Liver (tissue), 9 donors: ENCODE data around the gene SH2D3C. TPM values are rescaled to one million over a fixed set of nuclear protein-coding genes. Genes with fewer than 3 reads are reported as not detected.

Source experiments
- DNase-seq: peaks from one replicate; pipeline ENCODE4 v3.0.0-alpha.2; 2017; ENCODE audit warnings: low spot score
- H3K27ac ChIP-seq, 2 donors: one replicate each; pipeline ENCODE4 v1.7.0; 2013; ENCODE audit warnings: inconsistent platforms in 2 of 2, low read length in 2 of 2, control low read depth in 1 of 2, low read depth in 1 of 2, mild to moderate bottlenecking in 1 of 2
- H3K27me3 ChIP-seq, 4 donors: one replicate each; pipeline versions ENCODE4 v1.6.1 to v1.7.0; 2013; ENCODE audit warnings: low read length in 3 of 4, inconsistent platforms in 1 of 4, mild to moderate bottlenecking in 1 of 4, moderate library complexity in 1 of 4; ENCODE audit not compliant: control insufficient read depth in 4 of 4, insufficient read depth in 4 of 4
- H3K36me3 ChIP-seq, 4 donors: one replicate each; pipeline versions ENCODE4 v1.6.1 to v1.7.0; 2013; ENCODE audit warnings: low read length in 3 of 4, mild to moderate bottlenecking in 3 of 4, low read depth in 1 of 4, moderate library complexity in 1 of 4; ENCODE audit not compliant: control insufficient read depth in 4 of 4, insufficient read depth in 3 of 4
- H3K4me1 ChIP-seq, 4 donors: one replicate each; pipeline versions ENCODE4 v1.6.1 to v1.7.0; 2013; ENCODE audit warnings: low read length in 3 of 4, mild to moderate bottlenecking in 3 of 4, moderate library complexity in 1 of 4; ENCODE audit not compliant: control insufficient read depth in 4 of 4, insufficient read depth in 4 of 4
- H3K4me3 ChIP-seq, 3 donors: one replicate each; pipeline versions ENCODE4 v1.6.1 to v1.7.0; 2013; ENCODE audit warnings: low read length in 3 of 3, control low read depth in 1 of 3, low read depth in 1 of 3, mild to moderate bottlenecking in 1 of 3
- H3K9ac ChIP-seq, 2 donors: one replicate each; pipeline ENCODE4 v1.7.0; 2013; ENCODE audit warnings: low read length in 2 of 2, mild to moderate bottlenecking in 2 of 2, moderate library complexity in 2 of 2, control low read depth in 1 of 2, low read depth in 1 of 2
- H3K9me3 ChIP-seq, 4 donors: one replicate each; pipeline versions ENCODE4 v1.6.1 to v1.7.0; 2013; ENCODE audit warnings: low read length in 3 of 4; ENCODE audit not compliant: control insufficient read depth in 4 of 4
- FOXA1 ChIP-seq: IDR thresholded peaks from 2 replicates; pipeline ENCODE4 v1.6.1; 2016; ENCODE audit warnings: antibody characterized with exemption
- FOXA2 ChIP-seq: IDR thresholded peaks from 2 replicates; pipeline ENCODE4 v1.6.1; 2016; ENCODE audit warnings: antibody characterized with exemption
- GABPA ChIP-seq, 2 donors: IDR thresholded peaks in 1 of 2; conservative IDR thresholded peaks in 1 of 2; 2 replicates each; pipeline ENCODE4 v1.6.1; 2016; ENCODE audit warnings: antibody characterized with exemption in 2 of 2, mild to moderate bottlenecking in 1 of 2, moderate library complexity in 1 of 2
- HNF4A ChIP-seq, 2 donors: conservative IDR thresholded peaks; 2 replicates each; pipeline ENCODE4 v1.6.1; 2016; ENCODE audit warnings: antibody characterized with exemption in 2 of 2, mild to moderate bottlenecking in 2 of 2
- HNF4G ChIP-seq: IDR thresholded peaks from 2 replicates; pipeline ENCODE4 v1.6.1; 2016; ENCODE audit warnings: antibody characterized with exemption
- JUND ChIP-seq, 2 donors: IDR thresholded peaks; 2 replicates each; pipeline ENCODE4 v1.6.1; 2016; ENCODE audit warnings: antibody characterized with exemption in 2 of 2
- NR2F2 ChIP-seq: IDR thresholded peaks from 2 replicates; pipeline ENCODE4 v1.6.1; 2016; ENCODE audit warnings: antibody characterized with exemption
- RAD21 ChIP-seq, 2 donors: IDR thresholded peaks; 2 replicates each; pipeline ENCODE4 v1.6.1; 2016; ENCODE audit warnings: antibody characterized with exemption in 2 of 2, mild to moderate bottlenecking in 2 of 2
- REST ChIP-seq: IDR thresholded peaks from 2 replicates; pipeline ENCODE4 v1.6.1; 2016; ENCODE audit warnings: antibody characterized with exemption, mild to moderate bottlenecking
- RXRA ChIP-seq, 2 donors: IDR thresholded peaks; 2 replicates each; pipeline ENCODE4 v1.6.1; 2017 to 2018; ENCODE audit warnings: antibody characterized with exemption in 2 of 2, mild to moderate bottlenecking in 1 of 2
- SP1 ChIP-seq: IDR thresholded peaks from 2 replicates; pipeline ENCODE4 v1.6.1; 2018; ENCODE audit warnings: antibody characterized with exemption, mild to moderate bottlenecking
- TAF1 ChIP-seq: conservative IDR thresholded peaks from 2 replicates; pipeline ENCODE4 v1.6.1; 2016; ENCODE audit warnings: antibody characterized with exemption, mild to moderate bottlenecking
- YY1 ChIP-seq: IDR thresholded peaks from 2 replicates; pipeline ENCODE4 v1.6.1; 2016; ENCODE audit warnings: antibody characterized with exemption, mild to moderate bottlenecking
- WGBS: extraction: QIAGEN DNeasy Blood & Tissue Kit; methylation state at CpG from one replicate; pipeline ENCODE4 v1.1.7; 2013; 5-methylcytosine and 5-hydroxymethylcytosine counted together
- polyA plus RNA-seq, 2 donors: library from polyadenylated mRNA; stranded (reverse) in 1 of 2; unstranded in 1 of 2; fragments of 200-250 nt in 1 of 2; fragments of >200 nt in 1 of 2; fragmentation: Nextera tagmentation in 1 of 2; extraction: Ambion mirVana in 1 of 2; gene quantifications; one replicate each; pipeline versions ENCODE4 v1.2.1 to v1.2.3, GENCODE V29; 2013 to 2015
- total RNA-seq, 2 donors: library from RNA; depleted of rRNA; stranded (reverse); fragments of >200 nt; gene quantifications; one replicate each; pipeline ENCODE4 v1.2.3, GENCODE V29; 2014
- TF ChIP-seq, protein P1 (sequence below): IDR thresholded peaks from 2 replicates; pipeline ENCODE4 v1.6.1; 2016; ENCODE audit warnings: antibody characterized with exemption
- TF ChIP-seq, protein P2 (sequence below): IDR thresholded peaks from 2 replicates; pipeline ENCODE4 v1.6.1; 2016; ENCODE audit warnings: antibody characterized with exemption
- TF ChIP-seq, protein P3 (sequence below): fragments of 150-350 bp; IDR thresholded peaks from 2 replicates; pipeline ENCODE4 v1.5.1; 2017; ENCODE audit warnings: improper control_type of control experiment, low read depth, low read length; ENCODE audit not compliant: missing input control
- donor health status: healthy.
- donor health status: healthy.
- donor health status: healthy.
- donor health status: healthy.
- donor health status: healthy.

SH2D3C gene
- total and polyA plus RNA-seq, 4 donors: 2.2 to 5.1 (median 3.9) TPM

GRCh38 chr9:127754099-127755060, 24.1 kb downstream of the SH2D3C start:
- Histone ChIP-seq H3K36me3 (peaks cover 0 to 1% (median 0%) of the 10 kb centered on the region in 4 donors), H3K9ac (no peak overlapping the region), H3K4me1 (peaks cover 0 to 8% (median 0%) of the 10 kb centered on the region in 4 donors), H3K4me3 (no peak overlapping the region), H3K27ac (no peak overlapping the region), H3K9me3 (no peaks in the 10 kb centered on the region), H3K27me3 (no peaks in the 10 kb centered on the region)
- no peak for DNase-seq
- TF ChIP-seq YY1 (no peak), JUND (IDR thresholded peaks at IDR 0.05) (no peak), NR2F2 (no peak), HNF4G (no peak), GABPA (IDR thresholded peaks at IDR 0.05 in 1 of 2, conservative IDR thresholded peaks at IDR 0.05 in 1 of 2) (no peak), FOXA2 (no peak)
- 29% methylated on average over 86 of the region's 86 CpGs for WGBS

- H3K27ac ChIP-seq: no peak overlapping the region
- no peak overlapping the region for H3K4me3 ChIP-seq
- DNase-seq: no peak
- H3K9me3 ChIP-seq: no peaks in the 10 kb centered on the region
- TF ChIP-seq REST (no peak), HNF4G (no peak), FOXA2 (no peak), RXRA (IDR thresholded peaks at IDR 0.05) (no peak), RAD21 (IDR thresholded peaks at IDR 0.05) (no peak), FOXA1 (no peak), TAF1 (no peak), GABPA (IDR thresholded peaks at IDR 0.05 in 1 of 2, conservative IDR thresholded peaks at IDR 0.05 in 1 of 2) (no peak), JUND (IDR thresholded peaks at IDR 0.05) (no peak), YY1 (no peak), SP1 (no peak), HNF4A (conservative IDR thresholded peaks at IDR 0.05) (no peak)
- TF ChIP-seq, protein P1, sequence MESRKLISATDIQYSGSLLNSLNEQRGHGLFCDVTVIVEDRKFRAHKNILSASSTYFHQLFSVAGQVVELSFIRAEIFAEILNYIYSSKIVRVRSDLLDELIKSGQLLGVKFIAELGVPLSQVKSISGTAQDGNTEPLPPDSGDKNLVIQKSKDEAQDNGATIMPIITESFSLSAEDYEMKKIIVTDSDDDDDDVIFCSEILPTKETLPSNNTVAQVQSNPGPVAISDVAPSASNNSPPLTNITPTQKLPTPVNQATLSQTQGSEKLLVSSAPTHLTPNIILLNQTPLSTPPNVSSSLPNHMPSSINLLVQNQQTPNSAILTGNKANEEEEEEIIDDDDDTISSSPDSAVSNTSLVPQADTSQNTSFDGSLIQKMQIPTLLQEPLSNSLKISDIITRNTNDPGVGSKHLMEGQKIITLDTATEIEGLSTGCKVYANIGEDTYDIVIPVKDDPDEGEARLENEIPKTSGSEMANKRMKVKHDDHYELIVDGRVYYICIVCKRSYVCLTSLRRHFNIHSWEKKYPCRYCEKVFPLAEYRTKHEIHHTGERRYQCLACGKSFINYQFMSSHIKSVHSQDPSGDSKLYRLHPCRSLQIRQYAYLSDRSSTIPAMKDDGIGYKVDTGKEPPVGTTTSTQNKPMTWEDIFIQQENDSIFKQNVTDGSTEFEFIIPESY: no peak
- TF ChIP-seq, protein P2, sequence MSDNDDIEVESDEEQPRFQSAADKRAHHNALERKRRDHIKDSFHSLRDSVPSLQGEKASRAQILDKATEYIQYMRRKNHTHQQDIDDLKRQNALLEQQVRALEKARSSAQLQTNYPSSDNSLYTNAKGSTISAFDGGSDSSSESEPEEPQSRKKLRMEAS: no peak
- TF ChIP-seq, protein P3, sequence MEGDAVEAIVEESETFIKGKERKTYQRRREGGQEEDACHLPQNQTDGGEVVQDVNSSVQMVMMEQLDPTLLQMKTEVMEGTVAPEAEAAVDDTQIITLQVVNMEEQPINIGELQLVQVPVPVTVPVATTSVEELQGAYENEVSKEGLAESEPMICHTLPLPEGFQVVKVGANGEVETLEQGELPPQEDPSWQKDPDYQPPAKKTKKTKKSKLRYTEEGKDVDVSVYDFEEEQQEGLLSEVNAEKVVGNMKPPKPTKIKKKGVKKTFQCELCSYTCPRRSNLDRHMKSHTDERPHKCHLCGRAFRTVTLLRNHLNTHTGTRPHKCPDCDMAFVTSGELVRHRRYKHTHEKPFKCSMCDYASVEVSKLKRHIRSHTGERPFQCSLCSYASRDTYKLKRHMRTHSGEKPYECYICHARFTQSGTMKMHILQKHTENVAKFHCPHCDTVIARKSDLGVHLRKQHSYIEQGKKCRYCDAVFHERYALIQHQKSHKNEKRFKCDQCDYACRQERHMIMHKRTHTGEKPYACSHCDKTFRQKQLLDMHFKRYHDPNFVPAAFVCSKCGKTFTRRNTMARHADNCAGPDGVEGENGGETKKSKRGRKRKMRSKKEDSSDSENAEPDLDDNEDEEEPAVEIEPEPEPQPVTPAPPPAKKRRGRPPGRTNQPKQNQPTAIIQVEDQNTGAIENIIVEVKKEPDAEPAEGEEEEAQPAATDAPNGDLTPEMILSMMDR: no peak
- H3K27me3 ChIP-seq: no peaks in the 10 kb centered on the region
- peaks cover 0 to 3% (median under 1%) of the 10 kb centered on the region in 4 donors for H3K36me3 ChIP-seq
- whole genome bisulfite sequencing: 56% methylated on average over 8 of the region's 8 CpGs
- no peak overlapping the region for H3K9ac ChIP-seq
- H3K4me1 ChIP-seq: peaks cover 0 to 8% (median 0%) of the 10 kb centered on the region in 4 donors
These were observed 24.8 kb downstream of the SH2D3C start for GRCh38 chr9:127753622-127754021.
